ENCODE results near the gene TNRC6C.

GRCh38 chr17:78131172-78132083 lies 172.9 kb downstream of the TNRC6C start:
- TF ChIP-seq CTCF (IDR thresholded peaks at IDR 0.05; ENCODE audit: borderline replicate concordance, extremely low read depth, low read length, poor library complexity, severe bottlenecking) (peak; percentile 26), EZH2 (IDR thresholded peaks at IDR 0.05; ENCODE audit: borderline replicate concordance, low read depth, low read length, severe bottlenecking) (no peak)
